ENCODE data around the gene IL18.

DNA sequence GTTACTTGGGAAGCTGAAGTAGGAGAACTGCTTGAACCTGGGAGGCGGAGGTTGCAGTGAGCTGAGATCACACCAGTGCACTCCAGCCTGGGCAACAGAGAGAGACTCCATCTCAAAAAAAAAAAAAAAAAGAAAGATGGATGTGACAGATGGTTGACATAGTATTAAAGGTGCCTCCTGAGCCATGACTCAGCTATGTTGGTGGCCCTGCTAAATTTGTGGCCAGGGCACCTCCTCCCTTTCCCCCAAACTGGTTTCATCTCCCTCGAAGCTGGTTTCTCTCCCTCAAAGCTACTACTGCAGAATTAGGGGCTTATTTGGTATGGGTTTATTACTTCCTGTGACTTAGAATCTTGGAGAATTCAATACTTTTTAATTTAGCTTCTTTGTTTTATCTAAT, 45.7 kb downstream of the IL18 start:
- TF ChIP-seq CTCF (IDR thresholded peaks at IDR 0.05): no peak
- no peak for TF ChIP-seq ZFX (IDR thresholded peaks at IDR 0.05; ENCODE audit: borderline replicate concordance)
